HG02973 (cell line): ENCODE results near the gene DLGAP4.

Experiments used
- ATAC-seq: cut with Tn5 transposase; IDR thresholded peaks from one replicate; pipeline ENCODE4 v1.9.1; 2021; ENCODE audit warnings: moderate library complexity; ENCODE audit not compliant: unreplicated experiment

The DLGAP4 gene

DNA sequence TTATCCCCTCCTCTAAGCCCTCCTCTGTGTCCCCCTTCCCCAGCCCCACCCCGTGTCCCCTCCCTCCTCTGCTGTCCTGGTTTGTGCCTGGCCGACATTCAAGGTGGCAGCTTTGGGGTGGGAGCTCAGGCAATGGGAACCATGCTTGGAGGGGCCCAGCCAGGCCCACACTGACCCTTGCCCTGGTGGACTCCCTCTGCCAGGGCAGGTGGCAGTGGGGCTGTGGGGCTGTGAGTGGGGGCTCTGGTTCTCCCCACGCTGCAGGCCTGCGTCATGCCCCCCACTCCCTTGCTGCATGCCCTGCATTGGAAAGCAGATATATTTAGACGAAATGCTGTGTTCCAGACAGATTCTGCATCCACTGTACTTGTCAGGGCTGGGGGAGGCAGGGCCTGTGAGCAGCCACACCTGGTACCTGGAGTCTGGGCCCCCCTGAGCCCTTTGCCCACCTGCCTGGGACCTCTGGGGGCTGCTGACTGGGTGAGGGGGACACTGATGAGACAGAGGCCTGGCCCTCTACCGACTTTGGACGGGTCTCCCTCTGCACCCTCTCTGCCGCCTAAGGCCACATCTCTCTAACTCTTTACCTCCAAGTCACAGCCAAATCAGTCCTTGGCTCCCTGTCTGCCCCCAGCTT, 14.2 kb downstream of the DLGAP4 start:
- no peak for ATAC-seq

DNA sequence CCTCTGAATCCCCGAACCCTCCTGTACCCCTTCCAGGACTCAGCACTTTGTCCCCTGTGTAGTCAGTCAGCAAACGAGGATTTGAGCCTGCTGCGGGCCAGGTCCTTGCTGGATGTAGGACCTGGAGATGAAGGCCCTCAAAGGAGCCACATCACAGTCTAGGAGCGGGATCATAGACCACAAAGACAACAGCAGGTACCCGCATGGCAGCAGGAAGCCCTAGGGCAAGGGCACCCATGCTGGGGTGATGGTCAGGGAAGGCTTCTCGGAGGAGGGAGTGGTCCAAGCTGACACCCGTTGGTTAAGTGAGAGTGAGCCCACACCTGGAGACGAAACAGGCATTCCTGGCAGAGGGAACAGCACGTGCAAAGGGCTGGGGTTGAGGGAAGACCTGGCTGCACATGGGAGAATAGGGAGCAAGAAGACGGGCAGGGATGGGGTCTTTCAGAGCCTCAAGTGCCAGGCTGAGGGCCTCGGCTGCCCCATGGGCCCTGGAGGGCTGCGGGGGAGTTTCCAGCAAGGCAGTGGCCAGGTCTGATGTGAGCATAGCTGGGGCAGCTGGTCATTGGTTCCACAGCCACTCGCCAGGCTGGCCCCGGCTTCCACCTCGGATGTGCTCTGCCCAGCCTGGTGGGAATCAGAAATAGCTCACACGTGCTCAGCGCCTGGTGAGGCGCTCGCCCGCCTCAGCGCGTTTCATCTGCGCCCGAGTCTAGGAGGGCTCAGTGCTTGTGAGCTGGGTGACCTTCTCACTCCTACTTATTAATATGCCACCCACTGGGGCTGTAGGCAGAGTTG, 15.0 kb downstream of the DLGAP4 start:
- ATAC-seq: no peak

GRCh38 chr20:36322131-36322530, 16.0 kb downstream of the DLGAP4 start:
- no peak for ATAC-seq

DNA sequence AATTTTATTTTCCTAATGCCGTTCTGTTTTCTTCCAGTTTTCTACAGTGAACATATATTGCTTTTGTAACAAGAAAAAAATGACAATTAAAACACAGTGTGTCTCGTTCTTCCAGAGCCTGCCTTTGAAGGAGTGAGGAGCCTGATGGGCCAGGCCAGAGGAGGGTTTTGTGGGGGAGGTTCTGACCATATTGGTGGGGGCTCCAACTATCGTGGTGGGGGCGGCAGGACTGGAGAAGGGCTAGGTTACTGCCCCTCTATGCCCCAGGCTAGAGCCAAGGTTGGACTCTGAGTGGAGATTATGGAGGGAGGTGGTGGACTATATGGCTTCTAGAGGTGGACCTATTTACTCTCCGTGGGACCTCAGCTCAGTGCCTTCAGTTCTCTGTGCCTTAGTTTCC, 24.0 kb downstream of the DLGAP4 start:
- no peak for ATAC-seq

GRCh38 chr20:36331209-36331608, 25.1 kb downstream of the DLGAP4 start:
- no peak for ATAC-seq

DNA sequence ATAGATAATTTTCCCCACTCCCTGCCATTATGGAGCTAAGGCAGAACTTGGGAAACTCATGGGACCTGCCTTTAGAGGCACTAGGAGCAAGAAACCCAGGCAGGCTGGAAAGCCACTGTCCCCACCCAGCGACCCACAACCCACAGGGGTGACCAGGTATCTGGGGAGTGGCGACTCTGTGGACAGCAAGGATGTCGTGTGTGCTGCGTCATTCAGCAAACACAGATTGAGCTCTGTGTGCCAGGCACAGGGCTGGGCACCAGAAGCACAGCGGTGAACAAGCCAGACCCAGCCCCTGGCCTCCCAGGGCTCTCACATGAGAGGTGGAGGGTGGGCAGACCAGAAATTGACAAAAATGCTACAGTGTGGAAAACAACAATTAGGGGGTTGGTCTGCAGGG, 27.7 kb downstream of the DLGAP4 start:
- ATAC-seq: no peak

DNA sequence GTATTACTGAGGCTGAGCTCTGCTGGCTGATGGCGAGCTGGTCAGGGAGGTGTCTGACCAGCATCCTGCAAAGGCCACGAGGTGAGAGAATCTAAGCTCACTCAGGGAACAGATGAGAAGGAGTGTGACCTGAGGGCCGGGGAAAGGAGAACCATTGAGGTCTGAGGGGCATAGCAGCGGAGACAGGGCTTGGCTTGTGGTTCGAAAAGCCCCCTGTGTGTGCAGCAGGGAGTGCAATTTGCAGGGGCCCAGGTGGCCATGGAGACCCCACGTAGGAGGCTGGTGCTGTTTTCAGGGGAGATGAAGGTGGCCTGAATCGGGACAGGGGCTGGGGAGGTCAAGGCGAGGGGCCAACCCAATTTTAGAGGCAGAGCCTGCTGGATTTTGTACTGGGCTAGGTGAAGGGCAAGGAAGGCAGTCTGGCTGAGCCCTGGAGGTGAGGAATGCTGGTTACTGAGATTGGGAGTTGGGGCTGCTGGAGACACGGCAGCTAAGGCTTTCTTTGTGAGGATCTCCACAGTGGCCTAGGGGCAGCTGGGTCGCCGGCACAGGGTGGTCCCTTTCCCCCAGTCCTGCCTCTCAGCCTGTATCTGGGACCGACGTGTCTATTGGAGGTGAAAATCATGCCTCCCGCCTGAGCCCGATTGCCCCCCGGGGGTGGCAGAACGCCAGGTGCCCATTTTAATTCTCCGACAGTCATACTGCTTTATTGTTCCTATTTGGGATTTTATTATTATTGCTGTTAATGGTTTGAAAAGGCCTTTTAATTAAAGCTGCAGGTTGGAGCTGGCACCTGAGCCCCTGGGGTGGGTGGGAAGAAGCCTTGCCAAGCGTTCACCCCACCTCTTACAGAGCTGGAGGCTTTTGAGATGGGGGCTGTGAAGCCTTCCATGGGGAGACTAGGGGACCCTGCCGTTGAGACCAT, 28.4 kb downstream of the DLGAP4 start:
- no peak for ATAC-seq

DNA sequence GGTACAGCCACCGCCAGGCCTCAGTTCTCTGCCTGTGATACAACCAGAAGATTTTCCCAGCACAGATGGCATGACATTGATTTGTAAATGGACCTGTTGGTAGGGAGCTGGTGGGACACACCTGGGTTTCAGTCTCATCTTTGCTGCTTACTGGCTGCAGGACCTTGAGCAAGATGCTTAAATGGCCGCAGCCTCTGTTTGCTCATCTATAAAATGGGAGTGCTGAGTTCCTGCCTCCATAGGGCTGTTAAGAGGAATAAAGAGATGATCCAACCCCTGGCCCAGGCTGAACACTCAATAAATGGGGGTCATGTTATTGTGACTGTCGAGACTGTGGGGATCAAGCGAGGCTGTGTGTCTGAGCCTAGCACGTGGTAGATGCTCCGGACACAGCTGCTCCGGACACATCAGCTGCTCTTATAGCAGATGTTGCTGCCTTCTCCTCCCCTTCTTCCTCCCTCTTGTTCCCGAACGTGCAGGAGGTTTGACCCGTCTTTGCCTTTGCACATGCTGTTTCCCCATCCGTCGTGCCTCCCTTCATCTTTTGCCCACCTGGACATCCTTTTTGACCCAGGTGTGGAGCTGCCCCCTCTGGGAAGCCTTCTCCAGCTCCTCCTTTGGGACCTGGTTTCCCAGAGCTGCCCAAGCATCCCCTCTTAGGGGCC, 29.2 kb downstream of the DLGAP4 start:
- ATAC-seq: no peak

DNA sequence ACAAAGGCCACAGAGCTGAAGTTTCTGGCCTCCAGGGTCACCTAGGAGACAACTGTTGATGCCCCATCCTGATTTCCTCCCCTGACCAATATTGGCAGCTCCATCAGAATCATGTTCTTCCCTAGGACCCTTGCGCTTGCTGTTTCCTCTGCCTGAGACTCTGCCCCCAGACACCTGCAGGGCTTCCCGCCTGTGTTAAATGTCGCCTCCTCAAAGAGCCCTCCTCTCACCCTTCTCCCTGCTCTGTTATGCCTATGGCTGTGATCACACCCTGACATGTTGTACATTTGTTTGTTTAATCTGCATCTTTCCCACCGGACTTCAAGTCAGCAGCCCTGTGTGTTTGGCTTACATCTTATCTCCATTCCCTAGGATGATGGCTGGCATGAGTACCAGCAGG, 30.1 kb downstream of the DLGAP4 start:
- no peak for ATAC-seq

- ATAC-seq: no peak
These were observed 31.0 kb downstream of the DLGAP4 start for GRCh38 chr20:36336954-36337704.

DNA sequence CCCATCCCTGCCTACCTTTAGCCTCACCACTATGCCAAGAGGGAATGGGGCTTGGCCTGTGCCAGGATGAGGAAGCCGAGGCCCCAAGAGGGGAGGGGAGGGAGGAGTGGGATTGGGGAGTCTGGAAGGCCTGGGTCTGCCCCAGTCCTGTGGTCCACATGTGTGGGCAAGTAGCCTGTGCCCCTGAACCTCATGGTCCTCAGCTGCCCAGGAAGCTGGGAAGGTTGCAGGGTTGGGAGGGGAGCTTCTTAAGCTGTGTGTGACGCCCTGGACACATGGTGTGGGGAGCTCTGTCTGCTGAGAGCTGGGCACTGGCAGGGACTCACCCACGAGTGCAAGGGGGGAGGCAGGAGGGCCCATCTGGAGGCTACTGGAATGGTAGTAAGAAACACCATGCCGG, 31.7 kb downstream of the DLGAP4 start:
- ATAC-seq: no peak

DNA sequence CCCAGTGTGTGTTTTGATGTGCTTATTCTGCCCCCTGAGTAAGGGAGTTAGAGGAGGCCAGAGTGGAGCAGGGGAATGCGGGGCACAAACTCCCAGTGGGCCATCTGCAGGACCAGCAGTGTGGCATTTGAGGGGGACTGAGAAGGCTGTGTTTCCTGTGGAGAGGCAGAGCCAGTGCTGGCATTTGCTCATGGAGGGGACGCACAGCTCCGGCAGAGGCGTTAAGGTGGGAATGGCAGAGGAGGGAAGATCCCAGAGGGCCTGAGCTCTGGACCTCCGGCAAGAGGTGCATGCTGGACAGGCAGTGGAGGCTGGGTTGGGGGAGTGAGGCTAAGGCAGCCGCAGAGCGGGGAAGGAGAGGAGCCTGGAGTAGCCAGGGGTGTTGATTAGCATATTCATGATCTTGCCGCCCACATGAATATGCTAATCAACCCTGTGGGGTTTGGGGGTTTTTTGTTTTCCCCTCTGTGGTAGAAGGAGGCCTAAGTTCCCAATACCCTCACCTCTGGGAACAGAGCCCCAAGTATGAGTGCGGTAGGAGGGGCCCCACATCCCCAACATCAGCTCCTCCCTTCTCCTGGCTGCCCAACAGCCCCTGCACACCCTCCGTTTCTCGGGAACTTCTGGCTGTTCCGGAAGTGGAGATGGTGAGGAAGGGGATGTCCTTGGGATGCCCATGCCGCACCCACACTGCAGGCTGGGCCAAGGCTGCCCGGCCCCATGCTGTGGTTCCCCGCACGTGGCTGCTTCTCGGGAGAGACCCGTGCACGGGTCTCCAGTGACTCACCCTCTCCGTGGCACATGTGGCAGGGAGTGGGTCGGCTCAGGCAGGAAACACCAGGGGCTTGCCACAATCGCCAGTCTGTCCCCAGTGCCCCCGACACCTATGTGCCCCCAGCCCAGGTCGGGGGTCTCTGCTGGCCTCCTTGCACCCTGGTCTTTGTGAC, 33.8 kb downstream of the DLGAP4 start:
- ATAC-seq: no peak

GRCh38 chr20:36340593-36340990, 34.5 kb downstream of the DLGAP4 start:
- ATAC-seq: no peak

GRCh38 chr20:36341331-36342020, 35.3 kb downstream of the DLGAP4 start:
- ATAC-seq: no peak

GRCh38 chr20:36342331-36343120, 36.4 kb downstream of the DLGAP4 start:
- no peak for ATAC-seq

GRCh38 chr20:36343641-36344040, 37.5 kb downstream of the DLGAP4 start:
- ATAC-seq: no peak

DNA sequence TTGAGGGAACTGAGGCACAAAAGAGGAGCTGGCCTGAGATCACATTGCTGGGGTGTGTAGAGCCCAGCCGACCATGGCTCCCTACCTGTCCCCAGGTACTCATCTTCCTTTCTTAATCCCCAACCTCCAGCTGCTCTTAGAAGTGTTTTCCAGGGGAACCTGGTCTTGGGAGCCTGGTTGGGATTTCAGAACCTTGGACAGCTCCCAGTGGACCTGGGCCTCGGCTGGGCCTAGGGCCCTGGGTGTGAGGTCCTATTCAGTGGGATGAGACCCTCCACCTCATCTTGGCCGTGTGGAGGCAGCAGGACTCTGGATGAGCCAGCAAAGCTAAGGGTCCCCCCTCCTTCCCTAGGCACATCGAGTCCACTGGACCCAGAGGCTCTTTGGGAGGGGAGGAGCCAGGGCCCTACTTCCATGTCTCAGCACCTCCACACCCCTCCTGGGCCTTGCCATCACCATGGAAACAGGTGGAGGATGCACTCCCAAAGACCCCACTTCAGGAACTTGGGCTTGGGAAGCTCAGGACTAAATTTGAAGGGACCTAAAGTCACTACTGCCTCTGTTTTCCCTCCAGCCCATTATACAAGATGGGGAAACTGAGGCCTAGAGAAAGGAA, 38.5 kb downstream of the DLGAP4 start:
- ATAC-seq: no peak
